K562 (cell line): ENCODE measurements around the gene GUK1. TPM values are rescaled to one million over a fixed set of nuclear protein-coding genes. Genes with fewer than 3 reads are reported as not detected.

ENCODE experiments used
- ARID1B ChIP-seq: fragments of 450-650 bp; IDR thresholded peaks from 2 replicates; pipeline ENCODE4 v1.6.1; 2016; ENCODE audit warnings: antibody characterized with exemption, mild to moderate bottlenecking, inconsistent platforms
- BRCA1 ChIP-seq, 2 experiments: fragments of 450-650 bp in 1 of 2; sonication (generic) in 1 of 2; formaldehyde crosslinking in 1 of 2; IDR thresholded peaks; 2 replicates each; pipeline versions ENCODE4 v1.5.0 to v1.6.1; 2017 to 2020; ENCODE audit warnings: mild to moderate bottlenecking in 1 of 2, missing genetic modification reagents in 1 of 2
- CBX3 ChIP-seq, 2 experiments: IDR thresholded peaks; 1 replicate in 1 of 2; 2 replicates in 1 of 2; pipeline ENCODE4 v1.6.1; 2012; ENCODE audit warnings: inconsistent platforms in 2 of 2, low read length in 2 of 2, borderline replicate concordance in 1 of 2, control low read depth in 1 of 2
- CREB3L1 ChIP-seq: fragments of 450-650 bp; IDR thresholded peaks from 2 replicates; pipeline ENCODE4 v1.6.1; 2014; ENCODE audit warnings: low read depth, mild to moderate bottlenecking, moderate library complexity, borderline replicate concordance
- EP400 ChIP-seq: fragments of 450-650 bp; IDR thresholded peaks from 2 replicates; pipeline ENCODE4 v1.6.1; 2017; ENCODE audit warnings: antibody characterized with exemption, mild to moderate bottlenecking, moderate library complexity
- MAFK ChIP-seq: IDR thresholded peaks from 2 replicates; pipeline ENCODE4 v1.6.1; 2011; ENCODE audit warnings: low read length, improper control_type of control experiment
- TCF15 ChIP-seq: fragments of 250-450 bp; sonication (Bioruptor Pico); IDR thresholded peaks from 2 replicates; pipeline ENCODE4 v1.8.0; 2022; ENCODE audit warnings: moderate library complexity, mild to moderate bottlenecking, inconsistent platforms
- ZBTB11 ChIP-seq, 3 experiments: fragments of 200-800 bp in 1 of 3; fragments of 250-450 bp in 1 of 3; fragments of 450-650 bp in 1 of 3; sonication (Bioruptor Pico) in 1 of 3; sonication (Bioruptor generic) in 1 of 3; formaldehyde crosslinking in 1 of 3; IDR thresholded peaks; 2 replicates each; pipeline versions ENCODE4 v1.6.1 to v1.8.0; 2016 to 2022; ENCODE audit warnings: mild to moderate bottlenecking in 2 of 3, missing genetic modification characterization in 2 of 3, missing compliant biosample characterization in 1 of 3, moderate library complexity in 1 of 3
- ZNF274 ChIP-seq: IDR thresholded peaks from 2 replicates; pipeline ENCODE4 v1.6.1; 2011; ENCODE audit warnings: low read depth, mild to moderate bottlenecking, low read length, moderate library complexity, borderline replicate concordance
- polyA plus RNA-seq, 8 experiments: library from polyadenylated mRNA; depleted of rRNA in 4 of 8; stranded (reverse) in 5 of 8; unstranded in 3 of 8; fragments of >200 nt; fragmentation: Nextera tagmentation in 2 of 8; fragmentation: Illumina TruSeq in 1 of 8; extraction: Ambion mirVana in 2 of 8; extraction: Trizol in 1 of 8; gene quantifications; 2 replicates each; pipeline versions ENCODE4 v1.2.1 to v1.2.3, GENCODE V29; 2011 to 2014; ENCODE audit warnings: inconsistent platforms in 1 of 8, missing spikeins in 1 of 8
- total RNA-seq, 7 experiments: library from RNA; depleted of rRNA in 6 of 7; stranded (reverse); fragments of >200 nt in 6 of 7; fragmentation: Illumina TruSeq in 2 of 7; extraction: Trizol in 2 of 7; gene quantifications; 2 replicates each; pipeline versions ENCODE4 v1.2.1 to v1.2.3, GENCODE V29; 2011 to 2021; ENCODE audit warnings: low replicate concordance in 1 of 7

The GUK1 gene
- total and polyA plus RNA-seq, 9 of the 15 experiments (the other 6 are each of a cell fraction or from before 2014, with no cell fraction given): 7.0 to 331 (median 132) TPM

- TF ChIP-seq MAFK (peak; percentile 33; the same call in 1 of the 2 replicates), TCF15 (no peak), EP400 (peak; percentile 89), CBX3 (IDR thresholded peaks at IDR 0.05; ENCODE audit: borderline replicate concordance in 1 of 2, low read length in 2 of 2) (peak in 1 of 2 experiments; percentile 58; a peak in 1 of 3 replicates), CREB3L1 (peak; percentile 75), ZNF274 (no peak), BRCA1 (IDR thresholded peaks at IDR 0.05) (no peak), BRCA1 (CRISPR knock-in tag; IDR thresholded peaks at IDR 0.05) (peak; percentile 83; the same call in 1 of the 2 replicates), ARID1B (no peak; the same call in 1 of the 2 replicates), ZBTB11 (CRISPR knock-in tag; IDR thresholded peaks at IDR 0.05) (peak in 1 of 3 experiments; percentile 33; a peak in 1 of 6 replicates)
These were observed 30.8 kb upstream of the GUK1 start, which contains the start of gene MRPL55 (continued) for GRCh38 chr1:228109073-228109961.
